Body of pancreas (tissue), 4 donors: ENCODE measurements around the gene TMEM38A. TPM values are rescaled to one million over a fixed set of nuclear protein-coding genes. Genes with fewer than 3 reads are reported as not detected.
"Not testable (repeated sequence)": the region's sequence is repeated elsewhere in the genome, so short reads cannot be mapped to it uniquely, and the experiment has no call there.

Experiments
- ATAC-seq: fragments of 150-250 bp; one replicate; pipeline ENCODE4 v1.9.1; 2016
- DNase-seq, 4 donors: peaks; one replicate each; pipeline ENCODE4 v3.0.0-alpha.2; 2019
- H3K27ac ChIP-seq, 4 donors: fragments of 200-600 bp; sonication (generic); 1 replicate in 3 of 4; 2 replicates in 1 of 4; pipeline versions ENCODE4 v1.5.1 to v1.6.1; 2016 to 2019; ENCODE audit warnings: mild to moderate bottlenecking in 1 of 4, mixed read lengths in 1 of 4, moderate library complexity in 1 of 4
- H3K27me3 ChIP-seq, 2 donors: fragments of 200-600 bp; sonication (generic); one replicate each; pipeline ENCODE4 v1.6.0; 2016; ENCODE audit warnings: mild to moderate bottlenecking in 1 of 2
- H3K36me3 ChIP-seq, 2 donors: fragments of 200-600 bp; sonication (generic); replicated peaks in 1 of 2; 2 replicates each; pipeline ENCODE4 v1.5.1; 2016; ENCODE audit warnings: low read depth in 2 of 2; ENCODE audit not compliant: insufficient read depth in 1 of 2
- H3K4me1 ChIP-seq: fragments of 200-600 bp; sonication (generic); one replicate; pipeline ENCODE4 v1.6.0; 2016
- H3K4me3 ChIP-seq, 2 donors: fragments of 200-600 bp; sonication (generic); 1 replicate in 1 of 2; 2 replicates in 1 of 2; pipeline ENCODE4 v1.5.1; 2016 to 2019
- H3K9me3 ChIP-seq, 3 donors: fragments of 200-600 bp; sonication (generic); 1 replicate in 2 of 3; 2 replicates in 1 of 3; pipeline ENCODE4 v1.5.1; 2016
- POLR2A ChIP-seq, 3 donors: fragments of 450-650 bp; IDR thresholded peaks; one replicate each; pipeline ENCODE4 v1.6.1; 2016; ENCODE audit warnings: antibody characterized with exemption in 3 of 3, mild to moderate bottlenecking in 2 of 3
- WGBS, 2 donors: methylation state at CpG; one replicate each; pipeline ENCODE4 v1.1.5; 2017; 5-methylcytosine and 5-hydroxymethylcytosine counted together
- intact Hi-C: fragments of 100-400 bp; cut with DNase I; formaldehyde crosslinking; loops from one replicate; pipeline ENCODE4 v1.15.1; 2023
- total RNA-seq, 2 donors: library from RNA; depleted of rRNA; stranded (reverse); fragments of >200 nt; gene quantifications; one replicate each; pipeline ENCODE4 v1.1.0, GENCODE V29; 2016
- TF ChIP-seq, protein P1 (sequence below), 7 experiments: fragments of 450-650 bp in 4 of 7; fragments of 200-600 bp in 3 of 7; sonication (generic) in 3 of 7; IDR thresholded peaks; one replicate each; pipeline ENCODE4 v1.5.1; 2016 to 2019; ENCODE audit warnings: antibody characterized with exemption in 7 of 7

Gene TMEM38A
- total RNA-seq, 2 donors from 2014 or later = 2.9 to 3.3 TPM

DNA sequence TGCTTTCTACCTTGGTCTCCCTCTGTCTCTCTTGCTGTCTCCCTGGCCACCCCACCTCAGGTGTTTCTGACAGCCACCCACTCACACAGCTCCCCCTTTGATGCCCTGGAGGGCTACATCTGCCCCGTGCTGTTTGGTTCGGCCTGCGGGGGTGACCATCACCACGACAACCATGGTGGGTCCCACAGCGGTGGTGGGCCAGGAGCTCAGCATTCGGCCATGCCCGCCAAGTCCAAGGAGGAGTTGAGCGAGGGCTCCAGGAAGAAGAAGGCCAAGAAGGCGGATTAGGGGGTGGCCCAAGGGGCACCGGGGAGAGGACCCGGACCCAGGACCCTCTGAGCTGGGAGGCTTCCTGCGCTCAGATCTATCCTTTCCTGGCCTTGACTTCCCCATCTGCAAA lies 27.1 kb downstream of the TMEM38A start:
- WGBS, 2 donors = 77 to 83% methylated on average over 5 to 8 of the region's 12 CpGs
- TF ChIP-seq, protein P1, sequence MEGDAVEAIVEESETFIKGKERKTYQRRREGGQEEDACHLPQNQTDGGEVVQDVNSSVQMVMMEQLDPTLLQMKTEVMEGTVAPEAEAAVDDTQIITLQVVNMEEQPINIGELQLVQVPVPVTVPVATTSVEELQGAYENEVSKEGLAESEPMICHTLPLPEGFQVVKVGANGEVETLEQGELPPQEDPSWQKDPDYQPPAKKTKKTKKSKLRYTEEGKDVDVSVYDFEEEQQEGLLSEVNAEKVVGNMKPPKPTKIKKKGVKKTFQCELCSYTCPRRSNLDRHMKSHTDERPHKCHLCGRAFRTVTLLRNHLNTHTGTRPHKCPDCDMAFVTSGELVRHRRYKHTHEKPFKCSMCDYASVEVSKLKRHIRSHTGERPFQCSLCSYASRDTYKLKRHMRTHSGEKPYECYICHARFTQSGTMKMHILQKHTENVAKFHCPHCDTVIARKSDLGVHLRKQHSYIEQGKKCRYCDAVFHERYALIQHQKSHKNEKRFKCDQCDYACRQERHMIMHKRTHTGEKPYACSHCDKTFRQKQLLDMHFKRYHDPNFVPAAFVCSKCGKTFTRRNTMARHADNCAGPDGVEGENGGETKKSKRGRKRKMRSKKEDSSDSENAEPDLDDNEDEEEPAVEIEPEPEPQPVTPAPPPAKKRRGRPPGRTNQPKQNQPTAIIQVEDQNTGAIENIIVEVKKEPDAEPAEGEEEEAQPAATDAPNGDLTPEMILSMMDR (IDR thresholded peaks at IDR 0.05) = no peak
- TF ChIP-seq POLR2A (IDR thresholded peaks at IDR 0.05) = no peak
- no peak for DNase-seq
- no peak for ATAC-seq
- Histone ChIP-seq H3K4me1 (no peaks in the 10 kb centered on the region), H3K4me3 (no peak overlapping the region), H3K27me3 (no peaks in the 10 kb centered on the region), H3K9me3 (no peaks in the 10 kb centered on the region), H3K27ac (no peak overlapping the region), H3K36me3 (no peaks in the 10 kb centered on the region)
- intact Hi-C loops = no loop called here

DNA sequence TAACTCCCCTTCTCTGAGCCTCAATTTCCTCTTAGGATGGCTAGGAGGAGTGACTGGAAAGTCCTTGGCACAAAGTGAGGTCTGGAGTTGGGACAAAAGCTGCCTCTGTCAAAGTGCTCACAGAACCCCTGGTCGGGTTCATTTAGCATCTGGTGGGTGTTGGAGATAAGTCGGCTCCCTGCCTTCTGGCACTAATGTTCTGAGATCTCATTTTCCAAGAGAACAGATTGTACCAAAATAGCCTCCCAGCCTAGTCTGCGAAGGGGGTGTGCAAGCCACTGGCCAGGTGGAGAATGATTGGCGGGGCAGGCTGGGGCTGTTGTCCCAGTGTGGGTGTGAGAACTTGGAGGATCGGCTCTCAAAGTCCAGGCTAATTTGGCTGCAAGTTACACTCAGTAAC lies 38.0 kb downstream of the TMEM38A start:
- Histone ChIP-seq H3K4me3 (no peak overlapping the region), H3K9me3 (no peaks in the 10 kb centered on the region), H3K27me3 (no peaks in the 10 kb centered on the region), H3K4me1 (no peaks in the 10 kb centered on the region), H3K36me3 (no peaks in the 10 kb centered on the region), H3K27ac (no peak overlapping the region)
- DNase-seq (peak in 2 of 4 donors; percentile 3 to 6), ATAC-seq (no peak)
- intact Hi-C loops = no loop called here
- WGBS, 2 donors = 47 to 66% methylated on average over 5 of the region's 5 CpGs
- TF ChIP-seq, protein P1 (IDR thresholded peaks at IDR 0.05) = no peak
- no peak for TF ChIP-seq POLR2A (IDR thresholded peaks at IDR 0.05)

DNA sequence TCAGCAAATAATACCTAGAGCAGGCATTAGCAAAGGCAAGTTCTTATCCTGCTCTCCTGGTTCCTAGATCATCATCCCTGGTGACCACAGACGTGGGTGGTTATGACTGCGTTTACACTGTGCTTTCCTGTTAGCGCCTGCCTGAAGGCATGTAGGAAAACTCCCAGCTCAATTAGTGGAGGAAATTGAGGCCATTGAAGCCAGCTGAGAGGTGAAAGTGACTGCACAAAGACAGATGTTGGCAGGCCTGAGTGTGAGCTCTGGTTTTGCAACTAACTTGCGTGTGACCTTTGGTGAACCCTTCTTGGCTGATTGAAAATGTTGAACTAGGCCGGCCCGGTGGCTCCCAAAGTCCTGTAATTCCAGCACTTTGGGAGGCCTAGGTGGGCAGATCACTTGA lies 41.2 kb downstream of the TMEM38A start:
- Histone ChIP-seq H3K4me3 (no peak overlapping the region), H3K27ac (no peak overlapping the region), H3K36me3 (no peaks in the 10 kb centered on the region), H3K27me3 (no peaks in the 10 kb centered on the region), H3K4me1 (no peaks in the 10 kb centered on the region), H3K9me3 (no peaks in the 10 kb centered on the region)
- TF ChIP-seq, protein P1 (IDR thresholded peaks at IDR 0.05) = no peak
- ATAC-seq = peak; percentile 35
- intact Hi-C loops = no loop called here
- DNase-seq = peak in 1 of 4 donors; percentile 20
- 71 to 73% methylated on average over 6 of the region's 6 CpGs for WGBS, 2 donors

DNA sequence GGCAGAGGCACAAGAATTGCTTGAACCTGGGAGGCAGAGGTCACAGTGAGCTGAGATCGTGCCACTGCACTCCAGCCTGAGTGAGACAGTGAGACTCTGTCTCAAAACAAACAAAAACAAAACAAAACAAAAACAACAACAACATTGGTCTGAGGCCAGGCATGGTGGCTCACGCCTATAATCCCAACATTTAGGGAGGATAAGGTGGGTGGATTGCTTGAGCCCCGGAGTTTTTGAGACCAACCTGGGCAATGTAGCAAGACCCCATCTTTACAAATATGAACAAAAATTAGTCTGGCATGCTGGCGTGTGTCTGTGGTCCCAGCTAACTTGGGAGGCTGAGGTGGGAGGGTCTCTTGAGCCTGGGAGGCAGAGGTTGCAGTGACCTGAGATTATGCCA lies 42.7 kb downstream of the TMEM38A start:
- Histone ChIP-seq H3K36me3 (no peaks in the 10 kb centered on the region), H3K9me3 (no peaks in the 10 kb centered on the region), H3K4me3 (no peak overlapping the region), H3K27me3 (no peaks in the 10 kb centered on the region), H3K27ac (no peak overlapping the region), H3K4me1 (no peaks in the 10 kb centered on the region)
- intact Hi-C loops = no loop called here
- DNase-seq (no peak), ATAC-seq (no peak)
- WGBS, 2 donors = 69 to 72% methylated on average over 4 of the region's 4 CpGs
- TF ChIP-seq POLR2A (IDR thresholded peaks at IDR 0.05) = no peak
- TF ChIP-seq, protein P1 (IDR thresholded peaks at IDR 0.05) = no peak

DNA sequence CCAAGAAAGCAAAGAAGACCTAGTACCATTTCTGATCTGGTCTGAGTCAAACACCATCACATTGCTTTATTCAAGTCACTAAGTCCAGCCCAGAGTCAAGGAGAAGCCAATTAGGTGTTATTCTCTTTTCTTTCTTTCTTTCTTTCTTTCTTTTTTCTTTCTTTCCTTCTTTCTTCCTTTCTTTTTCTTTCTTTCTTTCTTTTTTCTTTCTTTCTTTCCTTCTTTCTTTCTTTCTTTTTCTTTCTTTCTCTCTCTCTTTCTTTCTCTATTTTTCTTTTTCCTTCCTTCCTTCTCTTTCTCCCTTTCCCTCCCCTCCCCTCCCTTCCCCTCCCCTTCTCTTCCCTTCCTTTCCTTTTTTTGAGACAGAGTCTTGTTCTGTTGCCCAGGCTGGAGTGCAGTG lies 49.9 kb downstream of the TMEM38A start:
- DNase-seq, ATAC-seq, H3K9me3 ChIP-seq, intact Hi-C loops, H3K4me3 ChIP-seq, H3K4me1 ChIP-seq, H3K27me3 ChIP-seq, H3K27ac ChIP-seq, H3K36me3 ChIP-seq: not testable (repeated sequence)

DNA sequence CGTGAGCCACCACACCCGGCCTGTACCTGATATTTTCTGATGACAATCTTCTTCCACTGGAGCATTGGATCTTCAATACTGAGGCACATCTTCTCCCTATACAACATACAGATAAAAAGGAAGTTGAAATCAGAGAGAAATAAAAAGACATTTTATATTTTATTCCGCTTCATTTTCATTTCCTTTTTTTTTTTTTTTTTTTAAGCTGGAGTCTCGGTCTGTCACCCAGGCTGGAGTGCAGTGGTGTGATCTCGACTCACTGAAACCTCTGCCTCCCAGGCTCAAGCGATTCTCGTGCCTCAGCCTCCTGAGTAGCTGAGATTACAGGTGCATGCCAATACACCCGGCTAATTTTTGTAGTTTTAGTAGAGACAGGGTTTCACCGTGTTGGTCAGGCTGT lies 51.4 kb downstream of the TMEM38A start:
- not testable (repeated sequence) for H3K27ac ChIP-seq, DNase-seq
- WGBS, 2 donors = 62 to 65% methylated on average over 9 of the region's 9 CpGs

More for the DNA sequence above, 51.4 kb downstream of the TMEM38A start:
- H3K27me3 ChIP-seq, H3K4me3 ChIP-seq, ATAC-seq, H3K9me3 ChIP-seq, intact Hi-C loops, H3K36me3 ChIP-seq, H3K4me1 ChIP-seq: not testable (repeated sequence)
